ENCODE measurements around the gene GOLGA6D.

DNA sequence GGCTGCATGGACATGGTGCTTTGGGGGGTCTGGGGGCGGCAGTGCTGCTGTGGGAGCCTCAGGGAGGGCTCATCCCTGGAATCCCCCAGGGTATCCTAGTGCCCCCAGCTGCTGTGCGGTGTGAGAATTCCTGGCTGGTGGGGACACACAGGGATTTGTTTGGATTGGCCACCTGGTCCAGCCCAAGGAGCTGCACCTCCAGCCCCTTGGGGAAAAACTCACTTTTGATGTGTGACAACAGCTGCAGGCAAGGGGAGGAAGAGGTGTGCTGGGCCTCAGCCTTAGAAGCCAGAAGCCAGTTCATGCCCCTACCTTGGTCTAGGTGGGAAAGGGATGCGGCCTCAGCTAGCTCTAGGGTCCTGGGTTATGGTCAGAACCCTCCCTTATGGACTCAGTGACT lies 44.9 kb downstream of the GOLGA6D start:
- TF ChIP-seq POLR2A (IDR thresholded peaks at IDR 0.05) (no peak), CTCF (IDR thresholded peaks at IDR 0.05) (no peak), POLR2AphosphoS5 (IDR thresholded peaks at IDR 0.05) (no peak)
